ENCODE results near the gene C2CD3. TPM values are rescaled to one million over a fixed set of nuclear protein-coding genes. Genes with fewer than 3 reads are reported as not detected.

Gene C2CD3
- total RNA-seq, 4 donors from 2014 or later, result 11.4 to 30.1 (median 25.3) TPM

DNA sequence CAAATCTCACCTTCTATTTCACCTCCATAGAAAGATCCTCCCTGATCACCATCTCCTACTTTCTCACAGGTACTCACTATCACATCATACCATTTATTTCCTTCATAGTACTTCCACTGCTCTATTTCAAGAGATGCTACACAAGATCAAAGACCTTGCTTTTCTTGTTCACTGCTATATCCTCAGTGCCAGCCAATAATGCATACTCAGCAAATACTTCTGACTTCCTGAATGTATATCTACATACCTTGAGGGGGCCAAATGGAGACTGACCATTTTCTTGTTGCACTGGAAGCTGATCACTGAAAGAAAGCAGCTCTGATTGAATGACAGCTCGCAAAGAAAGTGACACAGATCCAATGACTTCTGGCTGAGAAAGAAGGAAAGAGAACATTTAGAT is 64.7 kb downstream of the C2CD3 start:
- Histone ChIP-seq H3K4me1 (no peaks in the 10 kb centered on the region), H3K4me3 (no peak overlapping the region), H3K27me3 (no peaks in the 10 kb centered on the region), H3K9me3 (no peaks in the 10 kb centered on the region), H3K36me3 (peaks cover 0 to 80% of the 10 kb centered on the region in 2 donors), H3K27ac (no peak overlapping the region)
- TF ChIP-seq POLR2A (IDR thresholded peaks at IDR 0.05) (no peak), EP300 (IDR thresholded peaks at IDR 0.05) (no peak), POLR2AphosphoS5 (IDR thresholded peaks at IDR 0.05) (no peak)
- TF ChIP-seq, protein P1, sequence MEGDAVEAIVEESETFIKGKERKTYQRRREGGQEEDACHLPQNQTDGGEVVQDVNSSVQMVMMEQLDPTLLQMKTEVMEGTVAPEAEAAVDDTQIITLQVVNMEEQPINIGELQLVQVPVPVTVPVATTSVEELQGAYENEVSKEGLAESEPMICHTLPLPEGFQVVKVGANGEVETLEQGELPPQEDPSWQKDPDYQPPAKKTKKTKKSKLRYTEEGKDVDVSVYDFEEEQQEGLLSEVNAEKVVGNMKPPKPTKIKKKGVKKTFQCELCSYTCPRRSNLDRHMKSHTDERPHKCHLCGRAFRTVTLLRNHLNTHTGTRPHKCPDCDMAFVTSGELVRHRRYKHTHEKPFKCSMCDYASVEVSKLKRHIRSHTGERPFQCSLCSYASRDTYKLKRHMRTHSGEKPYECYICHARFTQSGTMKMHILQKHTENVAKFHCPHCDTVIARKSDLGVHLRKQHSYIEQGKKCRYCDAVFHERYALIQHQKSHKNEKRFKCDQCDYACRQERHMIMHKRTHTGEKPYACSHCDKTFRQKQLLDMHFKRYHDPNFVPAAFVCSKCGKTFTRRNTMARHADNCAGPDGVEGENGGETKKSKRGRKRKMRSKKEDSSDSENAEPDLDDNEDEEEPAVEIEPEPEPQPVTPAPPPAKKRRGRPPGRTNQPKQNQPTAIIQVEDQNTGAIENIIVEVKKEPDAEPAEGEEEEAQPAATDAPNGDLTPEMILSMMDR (IDR thresholded peaks at IDR 0.05), result no peak
- no CpG with 5 or more reads among the region's 1 CpG for WGBS, 2 donors (ENCODE audit: low coverage in 1 of 2)
- ATAC-seq, result no peak

DNA sequence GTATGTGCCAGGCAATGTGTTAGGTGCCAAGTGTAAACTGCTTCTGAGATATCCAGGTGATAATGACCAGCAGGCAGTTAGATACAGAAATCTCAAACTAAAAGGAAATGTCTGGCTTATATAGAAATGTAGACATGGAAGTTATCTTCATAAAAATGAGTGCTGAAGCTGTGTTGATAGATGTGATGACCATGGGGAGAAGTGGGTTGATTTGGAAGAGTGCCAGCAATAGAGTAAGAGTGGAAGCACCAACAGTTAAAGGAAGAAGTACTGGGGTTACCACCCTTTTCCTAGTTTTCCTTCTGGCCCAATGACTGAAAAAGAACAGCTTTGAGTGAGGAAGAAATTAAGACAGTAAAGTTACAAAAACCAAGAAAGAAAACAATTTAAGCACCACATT is 68.5 kb downstream of the C2CD3 start:
- no peak for ATAC-seq
- Histone ChIP-seq H3K9me3 (no peaks in the 10 kb centered on the region), H3K4me3 (no peak overlapping the region), H3K4me1 (no peaks in the 10 kb centered on the region), H3K27ac (no peak overlapping the region), H3K27me3 (no peaks in the 10 kb centered on the region), H3K36me3 (peaks cover 0 to 90% of the 10 kb centered on the region in 2 donors)
- TF ChIP-seq POLR2AphosphoS5 (IDR thresholded peaks at IDR 0.05) (no peak), EP300 (IDR thresholded peaks at IDR 0.05) (no peak), POLR2A (IDR thresholded peaks at IDR 0.05) (no peak)
- TF ChIP-seq, protein P1 (IDR thresholded peaks at IDR 0.05), result no peak

DNA sequence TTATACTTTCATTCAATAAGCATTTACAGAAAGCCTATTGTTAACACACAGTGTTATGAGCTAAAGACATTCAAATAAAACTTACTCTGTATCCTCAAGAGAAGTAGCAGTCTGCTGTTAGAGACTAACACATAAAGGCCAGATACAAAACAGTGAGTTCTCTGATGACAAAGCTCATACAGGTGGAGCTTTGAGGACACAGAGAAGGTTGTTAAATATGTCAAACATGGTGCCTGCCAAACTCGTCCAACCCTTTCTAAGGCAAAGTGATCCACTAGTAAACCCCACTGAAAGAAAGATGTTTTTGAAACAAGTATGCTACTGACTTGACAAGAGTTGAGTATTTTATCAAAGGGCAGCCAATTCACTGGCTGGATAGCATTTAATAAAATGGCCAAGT is 70.1 kb downstream of the C2CD3 start:
- H3K27me3 ChIP-seq, result no peaks in the 10 kb centered on the region
- no peaks in the 10 kb centered on the region for H3K9me3 ChIP-seq
- no peak overlapping the region for H3K4me3 ChIP-seq
- H3K27ac ChIP-seq, result no peak overlapping the region
- ATAC-seq, result no peak
- H3K36me3 ChIP-seq, result peaks cover 2 to 99% of the 10 kb centered on the region in 2 donors
- no peaks in the 10 kb centered on the region for H3K4me1 ChIP-seq
- WGBS, 2 donors (ENCODE audit: low coverage in 1 of 2), result 67 to 100% methylated on average over 1 of the region's 1 CpG
- TF ChIP-seq, protein P1 (IDR thresholded peaks at IDR 0.05), result no peak
- TF ChIP-seq POLR2AphosphoS5 (IDR thresholded peaks at IDR 0.05) (no peak), POLR2A (IDR thresholded peaks at IDR 0.05) (no peak), EP300 (IDR thresholded peaks at IDR 0.05) (no peak)

- no peak for ATAC-seq
- Histone ChIP-seq H3K36me3 (peaks cover 3 to 99% of the 10 kb centered on the region in 2 donors), H3K9me3 (no peaks in the 10 kb centered on the region), H3K27ac (no peak overlapping the region), H3K4me1 (no peaks in the 10 kb centered on the region), H3K4me3 (no peak overlapping the region), H3K27me3 (no peaks in the 10 kb centered on the region)
- TF ChIP-seq, protein P1 (IDR thresholded peaks at IDR 0.05), result no peak
- WGBS, 2 donors (ENCODE audit: low coverage in 1 of 2), result 85 to 92% methylated on average over 2 of the region's 2 CpGs
Observed at GRCh38 chr11:74100231-74100630, 70.6 kb downstream of the C2CD3 start.

DNA sequence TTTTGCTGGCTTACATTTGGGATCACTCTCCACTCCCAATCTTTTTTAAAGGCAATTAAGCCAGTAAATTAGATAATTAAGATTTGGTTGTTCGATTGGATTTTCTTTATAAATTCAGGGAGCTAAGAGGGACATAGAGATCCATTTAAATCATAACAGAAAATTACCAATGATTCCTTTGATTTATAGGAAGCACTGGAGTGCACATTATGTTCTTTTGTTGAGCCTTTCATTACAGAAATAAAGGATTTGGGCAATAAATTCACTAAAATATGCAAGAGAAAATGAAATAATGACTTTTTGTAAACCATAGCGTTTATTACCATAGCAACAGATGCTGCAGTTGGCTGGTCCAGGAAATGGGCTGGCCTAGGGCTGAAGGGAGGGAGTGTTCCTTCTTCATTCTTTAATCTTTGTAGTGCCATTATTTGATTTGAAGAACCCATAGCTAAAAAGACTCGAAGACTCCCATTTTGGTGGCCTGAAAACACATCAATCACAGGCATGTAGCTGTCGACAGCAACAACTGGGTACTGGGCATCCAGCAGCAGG is 73.0 kb downstream of the C2CD3 start:
- Histone ChIP-seq H3K36me3 (peaks cover 3 to 98% of the 10 kb centered on the region in 2 donors), H3K27ac (no peak overlapping the region), H3K27me3 (no peaks in the 10 kb centered on the region), H3K9me3 (no peaks in the 10 kb centered on the region), H3K4me3 (no peak overlapping the region), H3K4me1 (no peaks in the 10 kb centered on the region)
- TF ChIP-seq, protein P1 (IDR thresholded peaks at IDR 0.05), result no peak
- TF ChIP-seq EP300 (IDR thresholded peaks at IDR 0.05), result no peak
- no peak for TF ChIP-seq POLR2AphosphoS5 (IDR thresholded peaks at IDR 0.05)
- no peak for TF ChIP-seq POLR2A (IDR thresholded peaks at IDR 0.05)
- WGBS, 2 donors (ENCODE audit: low coverage in 1 of 2), result 87 to 100% methylated on average over 2 to 4 of the region's 4 CpGs
- ATAC-seq, result no peak

All from gastroesophageal sphincter (tissue), 4 donors.